GM23248 (cell line): ENCODE results near the gene IL21. TPM values are rescaled to one million over a fixed set of nuclear protein-coding genes. Genes with fewer than 3 reads are reported as not detected.
A peak's percentile ranks its signal among the peaks of the same experiment; 100 is the strongest.

Experiments used
- DNase-seq: peaks from one replicate; pipeline ENCODE4 v3.0.0-alpha.2; 2015
- H2AFZ ChIP-seq: fragments of 200-600 bp; sonication (generic); 2 replicates; pipeline ENCODE4 v1.6.1; 2016; ENCODE audit warnings: antibody characterized with exemption
- H3F3A ChIP-seq: fragments of 200-600 bp; sonication (generic); 2 replicates; pipeline ENCODE4 v1.6.1; 2016; ENCODE audit warnings: mild to moderate bottlenecking, antibody characterized with exemption, mixed run types; ENCODE audit not compliant: insufficient read depth
- H3K27ac ChIP-seq: fragments of 200-600 bp; sonication (generic); 2 replicates; pipeline ENCODE4 v1.5.1; 2016; ENCODE audit warnings: mild to moderate bottlenecking
- H3K27me3 ChIP-seq: fragments of 200-600 bp; sonication (generic); replicated peaks from 2 replicates; pipeline ENCODE4 v1.6.1; 2016; ENCODE audit warnings: mild to moderate bottlenecking; ENCODE audit not compliant: insufficient read depth
- H3K36me3 ChIP-seq: fragments of 200-600 bp; sonication (generic); 2 replicates; pipeline ENCODE4 v1.6.1; 2016; ENCODE audit warnings: low read depth, mild to moderate bottlenecking
- H3K4me1 ChIP-seq: fragments of 200-600 bp; sonication (generic); 2 replicates; pipeline ENCODE4 v1.6.1; 2016; ENCODE audit warnings: mild to moderate bottlenecking; ENCODE audit not compliant: insufficient read depth
- H3K4me2 ChIP-seq: fragments of 200-600 bp; sonication (generic); one replicate; pipeline ENCODE4 v1.6.1; 2016; ENCODE audit warnings: mild to moderate bottlenecking; ENCODE audit not compliant: unreplicated experiment
- H3K4me3 ChIP-seq: fragments of 200-600 bp; sonication (generic); 2 replicates; pipeline ENCODE4 v1.5.1; 2016; ENCODE audit warnings: mild to moderate bottlenecking
- H3K79me2 ChIP-seq: fragments of 200-600 bp; sonication (generic); 2 replicates; pipeline ENCODE4 v1.6.1; 2016; ENCODE audit warnings: mild to moderate bottlenecking; ENCODE audit not compliant: insufficient read depth
- H3K9ac ChIP-seq: fragments of 200-600 bp; sonication (generic); 2 replicates; pipeline ENCODE4 v1.6.1; 2016; ENCODE audit warnings: mild to moderate bottlenecking
- H3K9me2 ChIP-seq: fragments of 200-600 bp; sonication (generic); 2 replicates; pipeline ENCODE4 v1.6.1; 2016; ENCODE audit warnings: mixed run types, mild to moderate bottlenecking, moderate library complexity; ENCODE audit not compliant: insufficient read depth
- H3K9me3 ChIP-seq: fragments of 200-600 bp; sonication (generic); one replicate; pipeline ENCODE4 v1.6.1; 2017; ENCODE audit warnings: low read depth
- H4K20me1 ChIP-seq: fragments of 200-600 bp; sonication (generic); 2 replicates; pipeline ENCODE4 v1.6.0; 2016; ENCODE audit not compliant: insufficient read depth
- EZH2 ChIP-seq: fragments of 200-600 bp; sonication (generic); IDR thresholded peaks from 2 replicates; pipeline ENCODE4 v1.6.1; 2018; ENCODE audit warnings: antibody characterized with exemption, mild to moderate bottlenecking; ENCODE audit not compliant: insufficient read depth, poor library complexity, severe bottlenecking
- EZH2phosphoT487 ChIP-seq: fragments of 200-600 bp; sonication (generic); IDR thresholded peaks from 2 replicates; pipeline ENCODE4 v1.6.1; 2018; ENCODE audit warnings: antibody characterized with exemption, moderate library complexity, mild to moderate bottlenecking, low read depth; ENCODE audit not compliant: insufficient read depth
- WGBS, 2 experiments: methylation state at CpG; one replicate each; pipeline ENCODE4 v1.1.6; 2015 to 2017; ENCODE audit warnings: low lambda C conversion rate in 2 of 2, low coverage in 1 of 2; ENCODE audit errors: missing lambda C conversion rate in 2 of 2; 5-methylcytosine and 5-hydroxymethylcytosine counted together
- in situ Hi-C: fragments of 300-500 bp; cut with MboI; formaldehyde crosslinking; loops from 2 replicates; pipeline ENCODE4 v1.15.0; 2020
- polyA plus RNA-seq: library from polyadenylated mRNA; unstranded; fragments of >200 nt; fragmentation: Nextera tagmentation; extraction: Ambion mirVana; gene quantifications from 2 replicates; pipeline ENCODE4 v1.2.1, GENCODE V29; 2016
- total RNA-seq: library from RNA; depleted of rRNA; stranded (reverse); fragments of >200 nt; shearing (Covaris generic); gene quantifications from 2 replicates; pipeline ENCODE4 v1.2.3, GENCODE V29; 2014

The IL21 gene
- total and polyA plus RNA-seq, 2 experiments from 2014 or later, result not detected

GRCh38 chr4:122652379-122652778, 31.5 kb upstream of the IL21 start:
- Histone ChIP-seq H3K9me3 (no peaks in the 10 kb centered on the region), H3K4me3 (no peak overlapping the region), H3K9ac (no peak overlapping the region), H4K20me1 (no peaks in the 10 kb centered on the region), H3K4me2 (no peak overlapping the region), H2AFZ (no peak overlapping the region), H3K79me2 (no peaks in the 10 kb centered on the region), H3K27ac (no peak overlapping the region), H3K4me1 (no peaks in the 10 kb centered on the region), H3K9me2 (no peaks in the 10 kb centered on the region), H3F3A (no peaks in the 10 kb centered on the region), H3K36me3 (no peaks in the 10 kb centered on the region), H3K27me3 (no peaks in the 10 kb centered on the region)
- in situ Hi-C loops, result no loop called here
- TF ChIP-seq EZH2, result no peak
- WGBS, 2 experiments, result 26 to 47% methylated on average over 1 of the region's 3 CpGs
- peak; percentile 71 for DNase-seq

- H4K20me1 ChIP-seq, result no peaks in the 10 kb centered on the region
- in situ Hi-C loops, result no loop called here
- no peak overlapping the region for H3K9ac ChIP-seq
- no peak overlapping the region for H2AFZ ChIP-seq
- H3K9me2 ChIP-seq, result no peaks in the 10 kb centered on the region
- DNase-seq, result no peak
- no peak overlapping the region for H3K27ac ChIP-seq
- TF ChIP-seq EZH2phosphoT487 (no peak), EZH2 (no peak)
- no peaks in the 10 kb centered on the region for H3K36me3 ChIP-seq
- WGBS, 2 experiments, result 92% methylated on average over 1 of the region's 1 CpG
- no peak overlapping the region for H3K4me2 ChIP-seq
- H3K4me1 ChIP-seq, result no peaks in the 10 kb centered on the region
- no peaks in the 10 kb centered on the region for H3K27me3 ChIP-seq
- H3F3A ChIP-seq, result no peaks in the 10 kb centered on the region
- no peak overlapping the region for H3K4me3 ChIP-seq
- H3K79me2 ChIP-seq, result no peaks in the 10 kb centered on the region
- H3K9me3 ChIP-seq, result no peaks in the 10 kb centered on the region
These were observed 29.3 kb upstream of the IL21 start for GRCh38 chr4:122650148-122650547.

GRCh38 chr4:122647656-122648055, 26.8 kb upstream of the IL21 start:
- H3K4me3 ChIP-seq, result no peak overlapping the region
- no peaks in the 10 kb centered on the region for H3K36me3 ChIP-seq
- no peaks in the 10 kb centered on the region for H3F3A ChIP-seq
- H3K4me1 ChIP-seq, result no peaks in the 10 kb centered on the region
- H4K20me1 ChIP-seq, result no peaks in the 10 kb centered on the region
- no peaks in the 10 kb centered on the region for H3K79me2 ChIP-seq
- no peak overlapping the region for H2AFZ ChIP-seq
- in situ Hi-C loops, result no loop called here
- H3K9me2 ChIP-seq, result no peaks in the 10 kb centered on the region
- H3K4me2 ChIP-seq, result no peak overlapping the region
- DNase-seq, result no peak
- H3K27ac ChIP-seq, result no peak overlapping the region
- no peaks in the 10 kb centered on the region for H3K9me3 ChIP-seq
- 73 to 80% methylated on average over 3 of the region's 3 CpGs for WGBS, 2 experiments
- TF ChIP-seq EZH2phosphoT487, result no peak
- TF ChIP-seq EZH2, result no peak
- H3K9ac ChIP-seq, result no peak overlapping the region
- H3K27me3 ChIP-seq, result 0 out of 2 replicates have a peak, but pooled peaks cover 4% of the 10 kb centered on the region

GRCh38 chr4:122643257-122643656, 22.4 kb upstream of the IL21 start:
- 41 to 44% methylated on average over 2 of the region's 2 CpGs for WGBS, 2 experiments
- no peak overlapping the region for H3K27ac ChIP-seq

DNA sequence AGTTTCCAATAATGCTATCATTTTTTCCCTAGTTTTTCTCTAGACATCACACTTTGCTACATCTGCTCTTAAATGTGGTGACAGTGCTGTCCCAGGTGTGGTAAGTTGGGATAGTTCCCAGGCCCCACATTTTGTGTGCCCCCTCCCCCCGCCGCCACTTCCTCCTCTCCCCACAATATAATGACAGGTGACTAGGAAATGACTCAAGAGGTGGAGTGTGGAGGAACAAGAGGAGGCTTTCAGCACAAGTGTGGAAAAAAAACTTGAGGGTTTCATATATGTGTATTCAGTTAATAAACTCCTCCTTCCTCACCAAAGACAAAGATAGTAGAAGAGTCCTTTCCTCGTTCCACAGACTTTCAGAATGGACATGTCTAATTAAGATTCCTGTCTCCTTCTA, 18.3 kb upstream of the IL21 start:
- in situ Hi-C loops, result no loop called here

More at GRCh38 chr4:122643257-122643656, 22.4 kb upstream of the IL21 start:
- no peak for DNase-seq
- Histone ChIP-seq H3K79me2 (no peaks in the 10 kb centered on the region), H3K9ac (no peak overlapping the region), H3K36me3 (no peaks in the 10 kb centered on the region), H3K9me2 (no peaks in the 10 kb centered on the region), H3F3A (no peaks in the 10 kb centered on the region), H4K20me1 (no peaks in the 10 kb centered on the region), H3K27me3 (peaks cover 4% of the 10 kb centered on the region; the same call in 1 of the 2 replicates), H3K9me3 (no peaks in the 10 kb centered on the region), H3K4me2 (no peak overlapping the region), H2AFZ (no peak overlapping the region), H3K4me3 (no peak overlapping the region), H3K4me1 (no peaks in the 10 kb centered on the region)
- TF ChIP-seq EZH2 (no peak), EZH2phosphoT487 (no peak)
- in situ Hi-C loops, result no loop called here

More for the DNA sequence above, 18.3 kb upstream of the IL21 start:
- Histone ChIP-seq H3F3A (no peaks in the 10 kb centered on the region), H3K9me3 (no peaks in the 10 kb centered on the region), H3K36me3 (no peaks in the 10 kb centered on the region), H3K4me2 (no peak overlapping the region), H3K79me2 (no peaks in the 10 kb centered on the region), H3K27me3 (peaks cover 1% of the 10 kb centered on the region; the same call in 1 of the 2 replicates), H3K9me2 (no peaks in the 10 kb centered on the region), H3K4me1 (no peaks in the 10 kb centered on the region), H2AFZ (no peak overlapping the region), H3K27ac (no peak overlapping the region), H3K9ac (no peak overlapping the region), H4K20me1 (no peaks in the 10 kb centered on the region), H3K4me3 (no peak overlapping the region)
- 59 to 63% methylated on average over 3 of the region's 3 CpGs for WGBS, 2 experiments
- DNase-seq, result no peak
- TF ChIP-seq EZH2 (no peak), EZH2phosphoT487 (no peak)
